ENCODE data around the gene ALKBH4.

DNA sequence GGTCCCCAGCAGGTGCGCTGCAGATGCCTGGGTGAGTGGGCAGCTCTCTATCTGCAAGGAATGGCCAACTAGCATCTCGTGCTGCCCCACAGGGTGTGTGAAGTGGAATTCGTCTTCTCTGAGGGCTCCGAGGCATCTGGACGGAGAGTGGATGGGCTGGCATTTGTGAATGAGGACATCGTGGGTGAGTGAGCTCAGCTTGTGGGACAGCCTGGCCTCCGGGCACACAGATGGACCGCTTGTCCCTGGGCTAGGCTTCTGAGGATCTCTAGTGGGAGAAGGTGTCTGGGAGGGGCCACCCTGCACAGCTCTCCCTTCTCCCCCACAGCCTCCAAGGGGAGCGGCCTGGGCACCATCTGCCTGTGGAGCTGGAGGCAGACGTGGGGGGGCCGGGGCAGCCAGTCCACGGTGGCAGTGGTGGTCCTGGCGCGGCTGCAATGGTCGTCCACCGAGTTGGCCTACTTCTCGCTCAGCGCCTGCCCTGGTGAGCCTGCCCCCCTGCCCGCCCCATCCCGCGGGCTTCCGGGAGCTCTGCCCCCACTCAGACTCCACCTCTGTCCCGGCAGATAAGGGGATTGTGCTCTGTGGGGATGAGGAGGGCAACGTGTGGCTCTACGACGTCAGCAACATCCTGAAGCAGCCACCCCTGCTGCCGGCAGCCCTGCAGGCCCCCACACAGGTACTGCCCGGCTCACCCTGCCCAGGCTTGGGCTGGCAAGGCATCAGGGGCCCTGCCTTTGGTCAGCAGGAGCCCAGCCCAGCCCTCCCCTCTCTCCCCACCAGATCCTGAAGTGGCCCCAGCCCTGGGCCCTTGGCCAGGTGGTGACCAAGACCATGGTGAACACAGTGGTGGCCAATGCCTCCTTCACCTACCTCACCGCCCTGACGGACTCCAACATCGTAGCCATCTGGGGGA lies 7.7 kb upstream of the ALKBH4 start:
- TF ChIP-seq, protein P1, sequence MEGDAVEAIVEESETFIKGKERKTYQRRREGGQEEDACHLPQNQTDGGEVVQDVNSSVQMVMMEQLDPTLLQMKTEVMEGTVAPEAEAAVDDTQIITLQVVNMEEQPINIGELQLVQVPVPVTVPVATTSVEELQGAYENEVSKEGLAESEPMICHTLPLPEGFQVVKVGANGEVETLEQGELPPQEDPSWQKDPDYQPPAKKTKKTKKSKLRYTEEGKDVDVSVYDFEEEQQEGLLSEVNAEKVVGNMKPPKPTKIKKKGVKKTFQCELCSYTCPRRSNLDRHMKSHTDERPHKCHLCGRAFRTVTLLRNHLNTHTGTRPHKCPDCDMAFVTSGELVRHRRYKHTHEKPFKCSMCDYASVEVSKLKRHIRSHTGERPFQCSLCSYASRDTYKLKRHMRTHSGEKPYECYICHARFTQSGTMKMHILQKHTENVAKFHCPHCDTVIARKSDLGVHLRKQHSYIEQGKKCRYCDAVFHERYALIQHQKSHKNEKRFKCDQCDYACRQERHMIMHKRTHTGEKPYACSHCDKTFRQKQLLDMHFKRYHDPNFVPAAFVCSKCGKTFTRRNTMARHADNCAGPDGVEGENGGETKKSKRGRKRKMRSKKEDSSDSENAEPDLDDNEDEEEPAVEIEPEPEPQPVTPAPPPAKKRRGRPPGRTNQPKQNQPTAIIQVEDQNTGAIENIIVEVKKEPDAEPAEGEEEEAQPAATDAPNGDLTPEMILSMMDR (IDR thresholded peaks at IDR 0.05) = no peak
- TF ChIP-seq POLR2A (IDR thresholded peaks at IDR 0.05) = no peak

Data from uterus (tissue), 2 donors.